NOMO-1 (cell line): ENCODE results near the gene TMEM243.

Experiments used
- DNase-seq, 2 experiments: peaks; one replicate each; lab custom pipeline; 2025; ENCODE audit not compliant: unreplicated experiment in 2 of 2; lab: John Stamatoyannopoulos, UW

TMEM243 gene

DNA sequence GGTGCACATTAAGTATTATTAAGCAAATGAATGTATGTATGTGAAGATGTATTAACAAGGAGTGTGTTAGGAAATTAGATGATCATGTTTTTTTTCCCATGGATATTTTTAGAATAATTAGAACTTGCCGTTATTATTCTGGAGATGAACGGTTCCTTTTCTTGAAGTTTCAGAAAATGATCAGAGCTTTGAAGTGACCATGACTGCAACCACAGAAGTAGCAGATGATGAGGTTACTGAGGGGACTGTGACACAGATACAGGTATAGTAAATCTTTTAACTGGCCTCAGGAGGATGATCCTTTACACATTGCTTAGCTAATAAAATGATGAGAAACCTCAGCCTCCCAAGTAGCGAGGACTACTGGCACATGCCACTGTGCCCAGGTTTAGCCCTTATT is 48.7 kb downstream of the TMEM243 start:
- DNase-seq, result no peak

DNA sequence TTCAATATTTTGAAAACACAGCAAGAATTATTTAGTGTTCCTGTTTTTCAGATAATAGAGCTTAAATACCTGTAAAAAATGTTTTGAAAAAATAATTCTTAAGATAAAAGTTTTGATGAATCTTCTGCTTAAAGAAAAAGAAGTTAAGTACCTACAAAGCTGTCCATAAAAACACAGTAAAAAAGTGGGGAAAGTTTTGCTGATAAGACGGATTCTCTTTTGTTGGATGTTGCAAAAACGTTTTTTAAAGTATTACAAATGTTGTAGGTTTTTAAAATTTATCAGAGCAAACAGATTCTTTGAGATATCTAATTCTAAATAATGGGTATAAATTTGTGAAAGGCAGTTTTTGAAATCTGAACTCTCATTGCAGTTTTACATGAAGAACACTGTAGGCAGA is 55.1 kb downstream of the TMEM243 start:
- DNase-seq, result no peak

DNA sequence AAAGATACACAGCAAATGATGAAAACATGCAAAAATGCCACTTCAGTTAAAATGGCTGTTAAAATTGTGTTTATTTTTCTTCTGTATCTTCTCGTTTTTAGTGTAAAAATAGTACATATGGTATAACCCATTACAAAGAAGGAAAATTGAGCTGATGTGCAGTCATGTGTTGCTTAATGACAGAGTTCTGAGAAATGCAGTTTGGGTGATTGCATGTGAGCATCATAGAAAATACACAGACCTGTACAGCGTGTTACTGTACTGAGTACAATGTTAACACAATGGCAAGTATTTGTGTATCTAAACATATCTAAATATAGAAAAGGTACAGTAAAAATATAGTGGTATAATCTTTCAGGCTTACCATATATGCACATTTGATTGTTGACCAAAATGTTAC is 60.0 kb downstream of the TMEM243 start:
- no peak for DNase-seq

DNA sequence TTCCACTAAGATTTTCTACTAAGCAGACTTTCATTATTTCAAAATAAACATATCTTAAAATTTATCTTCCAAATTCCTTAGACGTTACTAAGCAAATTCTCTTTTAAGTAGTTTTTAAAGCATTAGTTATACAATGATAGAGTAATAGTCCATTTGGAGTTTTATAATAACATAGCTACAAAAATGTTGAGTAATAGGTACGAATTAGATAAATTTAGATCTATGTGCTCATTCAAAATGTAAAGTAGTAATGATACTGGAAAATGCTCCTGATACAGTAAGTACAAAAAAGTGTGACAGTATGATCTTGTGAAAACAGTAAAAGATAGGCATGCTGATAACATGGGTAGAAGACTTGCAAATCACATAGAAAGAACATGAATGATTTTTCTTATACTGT is 62.8 kb downstream of the TMEM243 start:
- no peak for DNase-seq

DNA sequence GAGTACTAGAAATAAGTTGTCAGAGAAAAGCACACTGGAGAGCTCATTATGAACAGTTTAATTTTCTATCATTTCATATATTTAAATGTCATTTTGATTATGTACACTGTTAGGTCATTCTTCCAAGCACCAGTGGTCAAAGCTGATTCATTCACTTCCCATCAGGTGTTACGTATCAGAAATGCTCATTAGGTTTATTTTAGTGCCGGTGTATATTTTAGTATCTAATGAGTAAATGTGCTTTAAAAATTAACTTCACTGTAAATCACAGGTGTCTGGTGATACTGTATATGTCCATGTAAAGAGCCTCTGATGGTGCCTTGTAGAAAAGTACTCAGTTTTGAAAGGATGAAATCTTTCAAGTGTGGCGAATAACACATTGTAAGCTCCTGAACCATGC is 63.7 kb downstream of the TMEM243 start:
- no peak for DNase-seq

DNA sequence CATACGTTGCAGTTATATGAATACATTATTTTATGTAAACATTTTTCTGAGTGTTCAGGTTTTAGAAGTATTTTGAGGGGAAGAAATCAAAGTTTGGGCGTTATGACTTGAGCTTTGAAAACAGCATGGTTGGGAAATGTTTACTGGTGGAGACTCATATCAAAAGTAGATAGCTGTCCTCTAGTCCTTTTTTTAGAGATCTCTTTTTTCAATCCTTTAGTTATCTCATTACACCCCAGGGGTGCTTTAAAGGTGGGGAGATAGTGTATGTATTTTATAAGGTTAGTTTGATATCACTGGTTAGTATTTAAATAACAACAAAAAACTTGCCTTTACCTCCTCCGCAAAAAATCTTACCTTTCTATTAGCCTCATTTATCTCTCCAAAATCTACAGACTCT is 65.0 kb downstream of the TMEM243 start:
- DNase-seq, result no peak

DNA sequence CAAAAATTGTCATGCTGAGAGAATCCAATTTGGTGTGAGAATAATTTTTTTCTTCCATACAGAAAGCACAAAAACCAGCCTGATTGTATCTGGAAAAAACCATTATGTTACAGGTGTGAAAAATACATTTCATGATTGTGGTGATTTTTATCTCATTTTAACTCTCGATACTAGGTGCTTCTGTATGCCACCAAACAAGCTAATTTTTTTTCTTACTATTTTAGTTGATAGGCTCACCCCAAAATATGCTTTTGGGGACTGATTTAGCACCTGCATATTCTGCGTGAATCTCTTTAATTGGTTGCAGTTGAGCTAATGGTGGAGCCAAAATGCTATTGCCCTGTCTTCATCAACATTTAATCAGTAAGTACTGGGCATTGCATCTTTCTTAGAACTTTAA is 65.4 kb downstream of the TMEM243 start:
- DNase-seq, result no peak

DNA sequence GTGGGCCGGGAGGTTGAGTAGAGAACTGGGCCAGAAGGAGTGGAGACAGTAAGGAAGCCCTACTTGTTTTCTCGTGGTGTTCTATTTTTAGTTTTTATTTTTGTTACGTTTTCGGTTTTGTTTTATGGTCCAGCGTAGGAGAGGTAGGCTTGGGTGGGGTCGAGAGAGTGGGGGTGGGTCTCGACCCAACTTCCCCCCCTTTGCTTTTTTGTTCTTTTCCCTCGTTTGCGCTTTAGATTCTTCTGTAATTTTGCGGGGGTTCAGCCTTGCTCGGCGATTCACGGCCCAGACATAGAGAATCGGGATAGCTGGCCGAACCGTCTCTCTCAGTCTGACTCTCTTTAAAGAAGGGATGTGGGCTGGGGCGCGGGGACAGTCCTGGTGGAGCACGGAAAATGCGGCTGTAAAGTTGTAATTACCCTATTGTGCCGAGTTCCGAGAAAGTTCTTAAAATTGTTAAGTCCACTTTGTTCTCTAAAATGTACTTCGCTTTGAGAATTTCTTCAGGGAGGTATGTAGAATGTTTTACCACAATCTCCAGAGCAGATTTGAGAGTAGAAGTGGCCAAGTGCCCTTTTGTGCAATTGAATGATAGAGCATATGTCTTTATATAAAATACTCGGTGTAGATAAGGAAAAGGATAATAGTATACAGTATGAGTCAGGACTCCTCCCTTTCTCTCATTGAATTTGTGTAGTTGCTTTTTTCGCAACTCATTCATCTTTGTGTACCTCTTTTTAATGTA is 66.5 kb downstream of the TMEM243 start:
- DNase-seq, result peak; percentile 59 to 77

DNA sequence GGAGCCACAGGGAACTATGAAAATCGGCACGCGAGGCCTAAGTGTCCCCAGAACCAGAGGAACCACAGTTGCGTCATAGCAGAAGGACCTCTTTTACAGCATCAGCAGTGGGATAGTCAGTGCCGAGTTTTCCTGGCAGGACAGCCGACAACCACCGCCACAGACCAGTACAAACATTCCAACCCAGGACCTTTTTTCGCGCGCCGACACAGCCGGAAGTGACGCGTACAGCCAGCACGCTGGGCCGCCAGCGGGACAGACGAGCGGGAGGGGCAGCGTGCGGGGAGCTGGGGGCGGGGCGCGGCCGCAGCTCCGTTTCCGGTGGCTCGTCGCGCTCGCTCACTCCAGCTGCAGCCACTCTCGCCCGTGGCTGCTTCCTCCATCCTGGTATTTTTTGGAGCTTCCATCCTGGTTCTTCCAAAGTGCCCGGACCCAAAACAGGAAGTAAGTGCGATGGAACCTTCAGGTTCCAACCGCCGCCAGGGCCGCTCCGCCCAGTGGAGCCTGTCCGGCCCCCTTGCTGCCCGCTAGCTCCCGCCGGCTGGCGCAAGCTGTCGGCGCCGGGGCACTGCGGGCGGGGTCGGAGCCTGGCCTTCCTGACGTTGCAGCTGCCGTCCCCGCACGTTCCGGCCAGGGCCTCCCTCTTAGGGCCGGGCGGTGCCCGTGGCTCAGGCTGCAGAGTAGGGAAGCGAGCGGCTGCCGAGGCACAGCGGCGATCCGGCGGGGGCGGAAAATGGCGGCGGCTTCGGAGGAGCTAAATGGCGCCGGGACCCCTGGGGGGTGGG is 67.2 kb downstream of the TMEM243 start, which contains the start of gene DMTF1:
Gene DMTF1, plus strand, starts transcription at position 342 of the 785 bp plus-strand sequence. CDS start 12,489 bp downstream, outside the sequence.
- peak; percentile 100 for DNase-seq

DNA sequence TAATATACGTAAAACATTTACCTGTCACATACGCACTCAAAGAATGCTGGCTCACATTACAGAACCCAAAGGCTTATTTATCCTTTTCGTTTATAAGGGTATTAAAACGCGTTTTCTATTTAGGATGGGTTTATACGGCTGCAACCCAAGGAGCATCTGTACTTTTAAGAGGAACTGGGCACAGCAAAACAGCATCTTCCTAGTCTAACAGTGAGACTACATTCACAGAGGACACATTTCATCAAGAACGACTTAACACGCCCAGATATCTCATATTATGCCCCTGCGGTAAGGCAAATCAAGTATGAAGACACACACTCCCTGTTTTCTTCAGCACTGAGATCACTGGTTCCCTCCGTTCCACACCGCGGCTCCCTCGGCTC is 67.8 kb downstream of the TMEM243 start:
- DNase-seq, result peak; percentile 69 to 93

DNA sequence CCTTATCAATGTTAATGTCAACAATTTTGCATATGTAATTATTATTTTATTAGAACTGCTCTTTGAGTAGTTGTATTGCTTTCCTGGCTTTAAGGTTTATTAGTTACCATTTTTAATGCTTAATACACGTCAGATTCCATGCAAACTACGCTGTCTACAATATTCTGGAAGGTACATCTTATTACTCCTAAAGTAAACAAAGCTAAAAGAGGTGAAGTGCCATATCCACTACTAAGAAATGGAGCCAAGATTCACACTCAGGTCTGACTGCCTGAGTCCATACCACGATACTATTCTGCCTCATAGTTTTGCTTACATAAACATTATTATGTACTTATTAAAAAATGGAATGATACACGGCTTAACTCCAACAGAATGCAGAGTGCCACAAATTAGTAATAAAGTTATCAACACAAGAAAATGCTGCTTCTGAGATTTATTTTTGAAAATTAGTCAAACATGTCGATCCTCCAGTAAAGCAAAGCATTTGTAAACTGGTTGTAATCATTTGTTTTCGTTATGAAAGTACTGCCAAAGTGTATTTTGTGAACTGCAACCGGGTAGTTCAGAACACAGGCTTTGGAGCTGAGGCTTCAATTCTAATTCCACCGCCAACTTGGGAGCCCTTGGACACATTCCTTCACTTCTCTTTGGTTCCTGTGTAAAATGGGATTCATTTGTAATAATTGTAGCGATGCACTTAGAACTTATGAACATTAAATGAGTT is 68.4 kb downstream of the TMEM243 start:
- no peak for DNase-seq

DNA sequence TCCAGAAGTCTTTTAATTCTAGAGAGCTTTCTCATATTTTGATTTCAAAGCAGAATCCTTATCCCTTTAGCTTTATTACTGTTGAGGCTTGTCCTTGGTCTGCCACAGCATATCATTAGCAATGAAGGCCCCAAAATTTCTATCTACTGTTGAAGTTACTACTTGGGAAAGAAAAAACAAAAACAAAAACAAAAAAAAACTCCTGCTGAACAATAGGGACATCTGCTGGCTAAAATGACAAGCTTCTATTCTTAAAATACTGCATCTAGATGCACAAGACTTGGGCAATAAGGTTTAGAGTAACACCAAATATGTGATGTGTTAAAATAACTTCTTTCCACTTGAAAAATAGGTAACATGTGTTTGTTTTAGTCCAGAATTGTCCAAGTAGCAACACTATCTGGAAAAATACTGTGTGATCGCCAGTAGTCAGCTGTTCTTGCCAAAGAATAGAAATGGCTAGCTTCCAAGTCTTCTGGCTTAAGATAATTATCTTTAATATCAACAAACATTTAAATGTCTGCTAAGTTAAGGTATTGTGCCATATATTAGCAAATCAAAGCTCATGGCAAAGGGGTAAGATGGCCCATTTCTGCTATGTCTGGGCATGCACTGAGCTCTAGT is 71.1 kb downstream of the TMEM243 start:
- peak in 1 of 2 experiments; percentile 45 for DNase-seq

DNA sequence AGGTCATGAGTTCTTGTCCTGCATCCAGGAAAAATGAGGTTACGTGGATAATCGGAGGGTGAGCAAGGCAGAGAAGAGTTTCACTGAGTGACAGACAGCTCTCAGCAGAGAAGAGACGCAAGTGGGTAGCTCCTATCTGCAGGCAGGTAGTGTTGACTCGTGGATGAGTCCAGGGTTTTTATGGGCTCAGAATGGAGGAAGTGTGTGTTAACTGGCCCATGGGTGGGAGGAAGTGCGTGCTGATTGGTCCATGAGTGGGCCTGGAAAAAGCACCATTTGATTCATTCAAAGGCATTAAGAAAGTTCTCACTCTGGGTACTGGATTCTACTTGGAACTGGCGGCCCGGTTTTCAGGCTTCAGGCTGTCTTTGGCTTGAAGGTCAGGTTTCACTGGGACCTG is 72.0 kb downstream of the TMEM243 start:
- DNase-seq, result no peak

DNA sequence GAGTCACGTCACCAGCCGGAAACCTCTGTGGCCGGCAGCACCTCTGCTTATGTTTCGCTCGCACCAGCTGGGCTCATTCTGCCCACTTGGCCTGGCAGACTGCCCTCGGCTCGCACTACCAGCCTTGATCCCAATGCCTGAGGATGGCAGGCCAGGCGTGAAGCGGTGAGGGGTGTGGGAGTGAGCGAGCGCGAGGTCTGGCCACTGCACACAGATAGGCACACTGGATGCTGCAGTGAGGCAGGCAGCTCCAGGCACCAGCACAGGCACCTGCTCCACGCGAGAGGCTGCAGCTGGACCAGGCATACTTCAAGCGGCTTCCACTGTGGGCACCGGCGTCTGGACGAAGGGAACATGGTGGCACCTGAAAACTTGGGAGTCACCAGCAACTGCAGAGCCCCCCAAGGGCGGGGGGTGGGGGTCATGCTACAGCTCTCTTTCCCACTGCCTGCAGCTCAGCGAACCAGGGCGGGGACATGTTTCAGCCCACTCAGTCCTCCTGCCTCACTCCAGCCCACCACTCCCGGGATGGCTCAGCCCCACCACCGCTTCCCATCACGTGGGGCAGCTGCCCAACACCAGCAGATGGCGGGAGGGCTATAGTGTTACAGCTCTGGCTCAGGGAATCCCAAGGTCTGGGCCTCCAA is 72.7 kb downstream of the TMEM243 start:
- DNase-seq, result no peak
